Measurements from ENCODE around the gene TM4SF5. TPM values are rescaled to one million over a fixed set of nuclear protein-coding genes. Genes with fewer than 3 reads are reported as not detected.

TM4SF5 gene
- polyA plus RNA-seq (2012; ENCODE audit: missing spikeins): not detected

- FAIRE-seq (no peak), DNase-seq (ENCODE audit: insufficient read length) (no peak)
- no peak for TF ChIP-seq POLR2AphosphoS5 (IDR thresholded peaks at IDR 0.05; ENCODE audit: low read depth, low read length)
- no peak for TF ChIP-seq TAF1 (IDR thresholded peaks at IDR 0.05; ENCODE audit: borderline replicate concordance, low read depth, low read length)
- TF ChIP-seq POLR2A (IDR thresholded peaks at IDR 0.05; ENCODE audit: low read depth, low read length): no peak
Observed at GRCh38 chr17:4771519-4772234, at the start of gene TM4SF5. Gene TM4SF5, plus strand, starts transcription at chr17:4771886. Its CDS starts 37 bp downstream, at chr17:4771923.

DNA sequence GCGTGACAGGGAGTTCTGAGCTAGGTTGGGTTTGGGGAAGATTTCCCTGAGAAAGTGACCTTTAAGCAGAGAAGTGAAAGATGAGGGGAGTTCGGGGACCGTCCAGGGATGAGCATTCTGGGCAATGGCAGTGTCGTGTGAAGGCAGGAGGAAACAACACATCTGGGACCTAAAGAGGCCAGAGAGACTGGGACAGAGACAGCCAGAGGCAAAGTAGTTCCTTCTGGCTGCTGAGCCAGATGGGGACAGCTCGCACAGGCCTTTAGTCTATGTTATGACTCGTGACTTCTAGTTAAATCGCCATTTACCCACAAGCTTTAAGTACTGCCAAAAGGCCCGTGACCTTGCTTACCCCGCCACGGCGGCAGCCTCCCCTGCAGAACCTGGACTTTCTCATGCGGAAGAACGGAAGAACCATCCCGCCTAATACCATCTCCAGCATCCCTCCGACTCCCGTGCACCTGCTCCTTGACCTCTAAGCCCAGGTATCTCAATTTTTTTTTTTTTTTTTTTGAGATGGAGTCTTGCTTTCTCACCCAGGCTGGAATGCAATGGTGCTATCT lies 48.9 kb upstream of the TM4SF5 start:
- TF ChIP-seq TAF1 (IDR thresholded peaks at IDR 0.05; ENCODE audit: borderline replicate concordance, low read depth, low read length) (no peak), POLR2AphosphoS5 (IDR thresholded peaks at IDR 0.05; ENCODE audit: low read depth, low read length) (no peak), POLR2A (IDR thresholded peaks at IDR 0.05; ENCODE audit: low read depth, low read length) (no peak)
- FAIRE-seq: no peak
- DNase-seq (ENCODE audit: insufficient read length): no peak

- no peak for TF ChIP-seq TAF1 (IDR thresholded peaks at IDR 0.05; ENCODE audit: borderline replicate concordance, low read depth, low read length)
- TF ChIP-seq POLR2A (IDR thresholded peaks at IDR 0.05; ENCODE audit: low read depth, low read length): no peak
- TF ChIP-seq POLR2AphosphoS5 (IDR thresholded peaks at IDR 0.05; ENCODE audit: low read depth, low read length): no peak
- FAIRE-seq (no peak), DNase-seq (ENCODE audit: insufficient read length) (no peak)
Observed at GRCh38 chr17:4724650-4725049, 47.0 kb upstream of the TM4SF5 start.

DNA sequence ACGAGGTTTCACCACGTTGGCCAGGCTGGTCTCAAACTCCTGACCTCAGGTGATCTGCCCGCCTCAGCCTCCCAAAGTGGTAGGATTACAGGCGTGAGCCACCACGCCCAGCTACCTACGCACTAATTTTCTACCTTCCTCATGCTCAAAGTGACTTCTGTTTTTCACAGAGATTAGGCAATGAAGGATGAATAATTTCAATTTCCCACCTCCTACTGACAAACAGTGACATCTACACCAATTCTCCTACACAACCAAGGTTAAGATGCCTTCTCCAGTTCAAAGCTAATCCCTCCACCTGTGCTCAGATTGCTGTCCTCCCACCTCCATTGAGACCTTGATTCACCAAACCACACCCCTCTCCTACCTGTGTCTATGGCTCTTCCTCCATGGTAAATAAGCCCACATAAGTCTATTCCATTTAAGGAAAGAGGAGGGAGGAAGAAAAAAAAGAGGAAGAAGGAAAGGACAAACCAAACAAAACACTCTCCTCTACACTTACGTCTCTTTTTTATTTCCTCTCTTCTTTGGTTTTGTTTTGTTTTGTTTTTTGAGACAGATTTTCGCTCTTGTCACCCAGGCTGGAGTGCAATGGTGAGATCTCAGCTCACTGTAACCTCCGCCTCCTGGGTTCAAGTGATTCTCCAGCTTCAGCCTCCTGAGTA lies 45.9 kb upstream of the TM4SF5 start:
- TF ChIP-seq TAF1 (IDR thresholded peaks at IDR 0.05; ENCODE audit: borderline replicate concordance, low read depth, low read length) (no peak), POLR2A (IDR thresholded peaks at IDR 0.05; ENCODE audit: low read depth, low read length) (no peak), POLR2AphosphoS5 (IDR thresholded peaks at IDR 0.05; ENCODE audit: low read depth, low read length) (no peak)
- DNase-seq (ENCODE audit: insufficient read length): no peak
- no peak for FAIRE-seq

GRCh38 chr17:4728124-4728523 lies 43.6 kb upstream of the TM4SF5 start:
- DNase-seq (ENCODE audit: insufficient read length) (no peak), FAIRE-seq (no peak)
- no peak for TF ChIP-seq POLR2A (IDR thresholded peaks at IDR 0.05; ENCODE audit: low read depth, low read length)
- TF ChIP-seq TAF1 (IDR thresholded peaks at IDR 0.05; ENCODE audit: borderline replicate concordance, low read depth, low read length): no peak
- TF ChIP-seq POLR2AphosphoS5 (IDR thresholded peaks at IDR 0.05; ENCODE audit: low read depth, low read length): no peak

GRCh38 chr17:4733073-4733531 lies 38.6 kb upstream of the TM4SF5 start:
- no peak for DNase-seq (ENCODE audit: insufficient read length)
- FAIRE-seq: peak; percentile 96
- no peak for TF ChIP-seq POLR2AphosphoS5 (IDR thresholded peaks at IDR 0.05; ENCODE audit: low read depth, low read length)

- TF ChIP-seq POLR2AphosphoS5 (IDR thresholded peaks at IDR 0.05; ENCODE audit: low read depth, low read length) (no peak), POLR2A (IDR thresholded peaks at IDR 0.05; ENCODE audit: low read depth, low read length) (no peak), TAF1 (IDR thresholded peaks at IDR 0.05; ENCODE audit: borderline replicate concordance, low read depth, low read length) (no peak)
- no peak for DNase-seq (ENCODE audit: insufficient read length)
- FAIRE-seq: no peak
Observed at GRCh38 chr17:4734857-4735475, 36.7 kb upstream of the TM4SF5 start.

DNA sequence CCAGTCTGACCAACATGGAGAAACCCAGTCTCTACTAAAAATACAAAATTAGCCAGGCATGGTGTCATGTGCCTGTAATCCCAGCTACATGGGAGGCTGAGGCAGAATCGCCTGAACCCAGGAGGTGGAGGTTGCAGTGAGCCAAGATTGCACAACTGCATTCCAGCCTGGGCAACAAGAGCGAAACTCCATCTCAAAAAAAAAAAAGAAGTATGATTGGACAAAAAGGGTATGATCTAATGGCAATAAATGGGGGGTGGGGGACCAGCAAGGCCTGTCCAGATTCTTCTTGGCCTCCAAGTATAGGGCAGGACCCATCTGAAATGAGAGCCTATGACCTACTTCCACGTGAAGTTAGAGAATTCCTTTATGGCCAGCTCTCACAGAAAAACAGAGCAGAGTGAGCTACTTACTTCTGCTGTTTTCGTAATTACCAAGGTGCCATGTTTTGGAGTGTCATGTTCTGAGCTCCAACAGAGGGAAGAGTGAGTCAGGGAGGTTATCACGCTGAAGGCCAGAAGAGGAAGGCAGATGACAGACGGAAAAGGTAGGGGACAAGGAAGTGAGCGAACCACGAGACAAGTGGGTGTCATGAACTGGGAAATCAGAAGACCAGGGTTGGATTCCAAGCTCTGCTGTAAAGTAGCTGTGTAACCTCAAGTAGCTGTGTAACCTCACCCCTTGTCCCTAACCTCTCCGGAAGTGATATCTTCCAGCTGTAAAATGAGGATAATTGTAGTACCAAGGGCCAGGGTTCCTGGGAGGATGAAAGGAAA lies 35.6 kb upstream of the TM4SF5 start:
- FAIRE-seq (peak; percentile 24), DNase-seq (ENCODE audit: insufficient read length) (no peak)
- TF ChIP-seq TAF1 (IDR thresholded peaks at IDR 0.05; ENCODE audit: borderline replicate concordance, low read depth, low read length): no peak
- TF ChIP-seq POLR2A (IDR thresholded peaks at IDR 0.05; ENCODE audit: low read depth, low read length): no peak
- no peak for TF ChIP-seq POLR2AphosphoS5 (IDR thresholded peaks at IDR 0.05; ENCODE audit: low read depth, low read length)

- FAIRE-seq: no peak
- DNase-seq (ENCODE audit: insufficient read length): no peak
- TF ChIP-seq TAF1 (IDR thresholded peaks at IDR 0.05; ENCODE audit: borderline replicate concordance, low read depth, low read length): no peak
- no peak for TF ChIP-seq POLR2AphosphoS5 (IDR thresholded peaks at IDR 0.05; ENCODE audit: low read depth, low read length)
- no peak for TF ChIP-seq POLR2A (IDR thresholded peaks at IDR 0.05; ENCODE audit: low read depth, low read length)
Observed at GRCh38 chr17:4738136-4739121, 33.3 kb upstream of the TM4SF5 start.

Measured in GM12892 (cell line).